Activated gamma-delta T cell treated with anti-CD3 and anti-CD28 coated beads, Interleukin-2, amount 50 U/mL, for 16 hours (primary cell): ENCODE results near the gene GJC2.
"Not testable (repeated sequence)": the region's sequence is repeated elsewhere in the genome, so short reads cannot be mapped to it uniquely, and the experiment has no call there.

Experiments used
- DNase-seq: peaks from one replicate; pipeline ENCODE4 v3.0.0-alpha.2; 2020; ENCODE audit warnings: low read depth

Gene GJC2

GRCh38 chr1:228149406-228150119, at the start of gene GJC2:
Gene GJC2 (plus strand): TSS chr1:228149930. CDS start chr1:228157759, 7,829 bp downstream.
- DNase-seq: no peak

DNA sequence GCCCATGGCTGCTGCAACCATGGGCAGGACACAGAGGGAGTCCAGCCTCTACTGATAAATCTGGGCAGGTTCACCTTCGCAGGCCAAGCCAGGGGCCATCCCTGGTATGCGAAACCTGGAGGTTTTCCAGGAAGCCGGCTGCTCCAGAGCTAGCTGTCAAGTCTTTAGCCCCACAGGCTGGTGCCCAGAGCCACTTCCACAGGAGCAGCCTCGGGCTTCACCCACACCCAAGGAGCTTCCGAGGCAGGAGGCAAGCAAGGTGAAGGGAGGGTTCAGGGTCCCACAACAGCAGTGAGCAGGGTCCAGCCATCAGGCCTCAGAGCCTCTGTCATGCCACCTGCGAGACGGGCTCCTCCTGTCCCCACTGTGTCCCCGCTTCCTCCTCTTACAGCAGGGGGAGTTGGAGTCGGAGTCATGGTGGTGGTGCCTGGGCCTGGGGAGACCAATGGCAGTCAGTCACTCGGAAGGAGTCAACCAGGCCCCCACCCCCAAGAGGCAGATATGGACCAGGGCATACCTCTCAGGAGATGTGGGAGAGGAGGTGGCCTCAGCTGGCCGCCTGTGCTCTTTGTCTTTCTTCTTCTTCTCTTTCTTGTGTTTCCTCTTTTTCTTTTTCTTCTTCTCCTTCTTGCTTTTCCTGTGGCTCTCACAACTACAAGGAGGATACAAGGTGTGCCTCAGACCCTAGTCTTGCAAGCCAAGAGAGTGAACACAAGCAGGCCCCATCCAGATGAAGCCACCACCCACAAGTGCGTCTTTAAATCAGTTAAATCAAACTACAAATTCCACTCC, 48.7 kb upstream of the GJC2 start:
- DNase-seq: no peak

- DNase-seq: no peak
These were observed 48.1 kb upstream of the GJC2 start for GRCh38 chr1:228101614-228101993.

DNA sequence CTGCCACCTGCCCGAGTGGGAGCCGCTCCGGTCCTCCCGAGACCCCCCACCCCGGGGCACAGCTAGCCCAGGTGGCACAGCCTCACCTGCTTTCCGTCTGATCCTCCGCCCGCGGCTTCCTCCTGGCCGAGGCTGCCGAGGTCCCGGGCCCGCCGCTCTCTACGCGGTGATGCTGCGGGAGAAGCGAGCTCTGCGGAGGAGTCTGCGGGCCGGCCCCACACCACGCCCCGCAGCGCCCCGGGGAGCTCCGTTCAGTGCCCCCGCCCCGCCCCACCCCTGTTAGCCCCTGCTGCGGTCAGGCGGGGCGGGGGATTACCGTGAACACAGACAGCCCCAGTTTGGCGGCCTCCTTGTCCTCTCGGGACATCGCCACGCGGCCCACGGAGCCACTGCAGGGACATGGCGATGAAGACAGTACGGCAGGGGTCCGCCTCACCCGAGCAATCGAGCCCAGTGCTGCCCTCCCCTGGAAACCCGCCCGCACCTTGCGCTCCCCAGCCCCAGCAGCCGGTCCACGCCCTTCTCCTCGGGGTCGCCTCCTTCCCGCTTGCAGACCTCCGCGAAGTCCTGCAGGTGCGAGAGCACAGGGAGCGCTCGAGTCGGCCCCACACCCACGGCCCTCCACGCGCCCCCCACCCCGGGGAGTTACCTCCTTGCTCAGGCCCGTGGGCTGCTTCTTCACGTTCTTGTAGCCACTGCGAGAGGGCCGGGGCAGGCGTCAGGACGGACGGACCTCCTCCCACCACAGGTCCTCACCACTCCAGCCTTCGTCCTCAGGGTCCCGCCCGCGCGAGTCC, 47.5 kb upstream of the GJC2 start:
- DNase-seq: peak; percentile 42

DNA sequence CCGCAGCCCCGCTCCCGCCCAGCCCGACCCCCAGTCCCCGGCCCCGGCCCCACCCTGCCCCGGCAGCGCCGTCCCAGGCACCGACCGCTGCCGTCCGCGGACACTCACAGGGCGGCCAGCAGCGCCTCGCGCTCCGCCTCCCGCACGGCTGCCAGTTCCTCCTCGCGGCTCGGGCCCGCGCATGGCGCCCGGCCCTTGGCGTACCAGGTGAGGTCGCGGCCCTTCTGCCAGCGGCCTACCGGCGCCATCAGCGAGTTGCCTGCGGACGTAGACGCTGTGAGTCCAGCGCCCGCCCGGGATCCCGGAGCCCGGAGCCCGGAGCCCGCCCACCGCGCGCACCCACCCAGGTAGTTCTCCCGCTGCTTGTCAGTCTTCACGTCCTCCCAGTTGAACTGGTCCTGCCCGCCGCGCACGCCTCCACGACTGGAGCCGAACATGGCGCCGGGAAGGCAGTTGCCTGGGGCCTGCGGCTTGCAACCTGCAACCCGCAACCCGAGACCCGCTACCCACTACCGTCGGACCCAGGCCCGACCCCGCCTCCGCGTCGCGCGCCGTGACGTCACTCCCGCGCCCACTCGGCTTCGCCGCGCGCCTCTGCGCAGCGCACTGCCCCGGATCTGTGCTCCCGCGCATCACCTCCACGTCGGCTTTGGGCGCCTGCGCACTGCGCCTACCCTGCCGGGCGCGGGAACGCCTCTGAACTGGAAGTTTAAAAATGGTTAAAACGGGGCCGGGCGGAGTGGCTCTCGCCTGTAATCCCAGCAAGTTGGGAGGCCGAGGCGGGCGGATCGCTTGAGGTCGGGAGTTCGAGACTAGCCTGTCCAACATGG, 46.7 kb upstream of the GJC2 start, which contains the start of gene C1orf35:
C1orf35 (minus strand) TSS at position 535 of the 830 bp plus-strand sequence; CDS start at position 437, 98 bp downstream.
- DNase-seq: peak; percentile 89

- no peak for DNase-seq
These were observed 45.0 kb upstream of the GJC2 start for GRCh38 chr1:228104526-228105269.

GRCh38 chr1:228105270-228105995, 44.3 kb upstream of the GJC2 start:
- no peak for DNase-seq

GRCh38 chr1:228105996-228106799, 43.5 kb upstream of the GJC2 start:
- no peak for DNase-seq

DNA sequence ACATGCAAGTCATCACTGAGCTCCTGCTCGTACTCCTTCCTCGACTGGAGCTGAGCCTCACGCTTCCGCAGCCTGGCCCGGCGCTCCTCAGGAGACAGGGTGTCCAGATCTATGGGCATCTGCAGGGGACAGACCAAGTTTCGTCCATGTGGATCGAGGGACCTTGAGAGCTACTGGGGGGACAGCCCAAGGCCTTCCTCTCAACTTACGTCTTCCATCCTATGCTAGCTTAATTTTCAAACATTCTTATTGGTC, 43.0 kb upstream of the GJC2 start:
- no peak for DNase-seq

GRCh38 chr1:228107636-228108035, 42.1 kb upstream of the GJC2 start:
- no peak for DNase-seq

DNA sequence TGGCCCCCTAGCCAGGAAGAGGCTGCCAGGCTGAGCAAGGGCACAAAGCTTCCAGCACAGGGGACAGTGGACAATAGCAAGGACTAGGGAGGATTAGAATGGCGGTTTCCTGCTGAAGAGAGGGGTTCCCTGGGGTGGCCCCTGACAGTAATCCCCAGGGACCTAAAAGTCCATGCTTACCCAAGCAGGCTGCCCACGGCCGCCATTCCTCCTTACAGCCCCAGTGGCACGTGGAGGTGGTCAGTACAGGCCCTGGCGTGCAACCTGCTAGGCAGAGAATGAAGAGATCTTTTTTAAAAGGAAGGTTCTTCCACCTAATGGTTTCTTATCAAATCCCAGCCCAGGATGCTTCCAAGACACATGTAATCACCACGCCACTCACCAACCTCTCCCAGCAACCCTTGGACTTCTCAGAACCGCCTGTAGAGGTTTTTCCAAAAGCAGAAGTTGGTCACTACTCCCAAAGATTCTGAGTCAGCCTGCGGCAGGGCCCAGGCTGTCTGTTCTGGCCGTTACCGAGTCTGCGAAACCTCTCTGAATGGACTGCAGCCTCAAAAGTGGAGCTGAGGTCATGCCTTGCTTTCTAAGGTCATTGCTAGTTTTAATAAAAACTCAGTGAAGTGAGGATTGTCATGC, 41.6 kb upstream of the GJC2 start:
- DNase-seq: no peak

- DNase-seq: no peak
These were observed 41.0 kb upstream of the GJC2 start for GRCh38 chr1:228108742-228109072.

DNA sequence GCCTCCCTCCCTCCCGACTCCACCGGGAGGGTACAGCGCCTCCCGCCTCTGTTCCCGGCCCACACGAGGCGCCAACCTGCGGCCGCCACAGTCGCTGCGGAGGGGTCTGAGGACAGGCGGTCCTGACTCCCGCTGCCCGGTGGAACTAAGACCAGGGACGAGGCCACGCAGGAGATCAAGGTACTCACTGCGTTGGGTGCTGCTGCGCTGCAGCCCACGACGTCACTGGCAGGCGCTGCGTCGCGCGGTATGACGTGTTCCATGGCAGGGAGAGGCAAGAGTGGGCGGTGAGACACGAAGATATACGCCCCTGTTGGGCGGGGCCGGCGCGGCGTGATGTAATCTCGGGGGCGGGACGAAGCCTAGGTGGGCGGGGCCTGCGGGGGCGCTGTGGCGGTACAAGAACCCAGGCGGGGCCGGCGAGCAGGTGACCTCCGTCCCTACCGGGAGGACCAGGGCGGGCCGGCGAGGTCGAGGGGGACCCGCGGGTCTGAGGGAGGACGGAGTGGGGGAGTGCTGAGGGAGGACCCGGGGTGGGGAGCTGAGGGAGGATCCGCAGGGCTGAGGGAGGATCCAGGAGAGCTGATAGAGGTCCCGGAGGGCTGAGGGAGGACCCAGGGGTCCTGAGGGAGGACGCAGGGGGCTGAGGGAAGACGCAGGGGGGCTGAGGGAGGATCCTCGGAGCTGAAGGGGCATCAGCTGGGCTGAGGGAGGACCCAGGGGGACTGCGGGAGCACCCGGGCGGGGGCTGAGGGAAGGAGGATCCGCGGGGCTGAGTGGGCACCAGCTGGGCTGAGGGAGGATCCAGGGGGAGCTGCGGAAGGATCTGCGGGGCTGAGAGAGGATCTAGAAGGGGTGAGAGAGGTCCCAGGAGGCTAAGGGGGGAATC, 40.4 kb upstream of the GJC2 start, which contains the start of gene MRPL55:
MRPL55 (minus strand) TSS at position 227 of the 889 bp plus-strand sequence. CDS start 1,039 bp downstream, outside the sequence.
- peak; percentile 98 for DNase-seq

- no peak for DNase-seq
These were observed 39.7 kb upstream of the GJC2 start for GRCh38 chr1:228109962-228110488.

DNA sequence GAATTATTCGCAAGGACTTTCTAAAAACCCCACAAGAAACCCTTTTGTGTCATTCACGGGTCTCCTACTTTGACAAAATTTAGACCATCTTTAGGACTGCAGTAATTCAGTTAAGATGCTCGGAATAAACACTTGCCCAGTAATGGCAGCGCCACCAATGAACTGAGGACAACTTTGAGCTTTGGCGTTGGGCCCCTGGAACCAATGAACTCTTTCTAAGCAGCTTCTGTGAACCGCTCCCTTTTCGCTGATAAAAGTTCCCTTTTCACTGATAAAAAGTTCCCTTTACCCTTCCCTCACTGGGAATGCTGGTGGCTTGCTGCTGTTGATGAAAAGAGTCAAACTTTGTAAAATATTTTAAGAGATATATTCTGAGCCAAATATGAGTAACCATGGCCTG, 39.2 kb upstream of the GJC2 start:
- no peak for DNase-seq

DNA sequence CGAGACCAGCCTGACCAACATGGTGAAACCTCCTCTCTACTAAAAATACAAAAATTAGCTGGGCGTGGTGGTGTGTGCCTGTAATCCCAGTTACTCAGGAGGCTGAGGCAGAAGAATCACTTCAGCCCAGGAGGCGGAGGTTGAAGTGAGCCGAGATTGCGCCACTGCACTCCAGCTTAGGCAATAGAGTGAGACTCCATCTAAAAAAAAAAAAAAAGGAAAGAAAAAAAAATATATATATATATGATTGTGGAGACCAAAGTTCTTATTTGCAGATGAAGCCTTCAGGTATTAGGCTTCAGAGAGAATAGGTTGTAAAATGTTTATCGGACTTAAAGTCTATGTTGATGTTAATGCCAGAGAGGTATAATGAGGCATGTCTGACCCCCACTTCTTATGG, 38.4 kb upstream of the GJC2 start:
- not testable (repeated sequence) for DNase-seq

- no peak for DNase-seq
These were observed 37.6 kb upstream of the GJC2 start for GRCh38 chr1:228112167-228112566.

DNA sequence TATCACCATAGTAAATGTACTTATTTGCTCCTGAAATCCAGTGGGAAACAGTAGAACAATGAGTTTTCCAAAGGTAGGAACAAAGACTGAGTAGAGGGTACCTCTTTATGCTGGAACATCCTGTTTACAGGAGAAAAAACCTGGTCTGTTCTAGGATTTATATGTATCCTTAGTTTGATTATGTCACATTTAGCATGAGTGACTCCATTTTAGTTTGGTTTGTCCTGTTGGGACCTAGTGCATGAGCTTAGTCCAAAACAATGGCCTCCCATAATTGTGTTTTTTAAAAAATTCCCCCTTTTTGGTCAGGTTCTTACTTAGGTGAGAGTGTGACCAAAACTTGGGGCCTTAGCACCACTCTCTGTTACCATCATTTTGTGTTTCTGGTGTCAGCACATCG, 37.1 kb upstream of the GJC2 start:
- no peak for DNase-seq
